Esophagus squamous epithelium (tissue), 5 donors: ENCODE data around the gene SHC1. TPM values are rescaled to one million over a fixed set of nuclear protein-coding genes. Genes with fewer than 3 reads are reported as not detected.
A peak's percentile ranks its signal among the peaks of the same experiment; 100 is the strongest.
"Not testable (repeated sequence)": the region's sequence is repeated elsewhere in the genome, so short reads cannot be mapped to it uniquely, and the experiment has no call there.

Source experiments
- DNase-seq: peaks from one replicate; lab custom pipeline; 2025; lab: John Stamatoyannopoulos, UW
- H3K27ac ChIP-seq, 4 donors: fragments of 200-600 bp; sonication (generic); one replicate each; pipeline ENCODE4 v1.5.1; 2016 to 2019; ENCODE audit warnings: mild to moderate bottlenecking in 1 of 4
- H3K27me3 ChIP-seq, 4 donors: fragments of 200-600 bp; sonication (generic); 1 replicate in 3 of 4; 2 replicates in 1 of 4; pipeline versions ENCODE4 v1.5.1 to v1.6.0; 2017 to 2021; ENCODE audit warnings: antibody characterized with exemption in 1 of 4
- H3K36me3 ChIP-seq, 3 donors: fragments of 200-600 bp; sonication (generic); one replicate each; pipeline ENCODE4 v1.5.1; 2016 to 2019
- H3K4me1 ChIP-seq, 3 donors: fragments of 200-600 bp; sonication (generic); one replicate each; pipeline ENCODE4 v1.5.1; 2017 to 2019
- H3K4me3 ChIP-seq, 4 donors: fragments of 200-600 bp; sonication (generic); 1 replicate in 3 of 4; 2 replicates in 1 of 4; pipeline ENCODE4 v1.5.1; 2016 to 2019; ENCODE audit warnings: mild to moderate bottlenecking in 2 of 4, moderate library complexity in 1 of 4
- H3K9me3 ChIP-seq, 3 donors: fragments of 200-600 bp; sonication (generic); one replicate each; pipeline ENCODE4 v1.5.1; 2016 to 2019
- CTCF ChIP-seq, 6 experiments: fragments of 450-650 bp in 4 of 6; fragments of 200-600 bp in 2 of 6; sonication (generic) in 2 of 6; IDR thresholded peaks; one replicate each; pipeline ENCODE4 v1.5.1; 2016 to 2019; ENCODE audit warnings: antibody characterized with exemption in 6 of 6, mild to moderate bottlenecking in 4 of 6, moderate library complexity in 4 of 6
- POLR2A ChIP-seq, 4 donors: fragments of 450-650 bp; IDR thresholded peaks; one replicate each; pipeline ENCODE4 v1.6.1; 2017; ENCODE audit warnings: antibody characterized with exemption in 4 of 4, mild to moderate bottlenecking in 4 of 4, moderate library complexity in 3 of 4
- WGBS, 2 donors: methylation state at CpG; one replicate each; pipeline ENCODE4 v1.1.5; 2018; 5-methylcytosine and 5-hydroxymethylcytosine counted together
- intact Hi-C: fragments of 100-400 bp; cut with DNase I; formaldehyde crosslinking; loops from one replicate; pipeline ENCODE4 v1.15.0; 2022
- total RNA-seq, 4 donors: library from RNA; depleted of rRNA; stranded (reverse); fragments of >200 nt; gene quantifications; one replicate each; pipeline ENCODE4 v1.1.0, GENCODE V29; 2016
- donor health status: DM: yes; HTN: yes; CAD: no.

The SHC1 gene
- total RNA-seq, 4 donors from 2014 or later, result 37.6 to 80.9 (median 65.8) TPM

GRCh38 chr1:154995301-154995983 is 24.9 kb upstream of the SHC1 start:
- Histone ChIP-seq H3K4me1 (peaks cover 18 to 47% (median 20%) of the 10 kb centered on the region in 3 donors), H3K36me3 (peaks cover 0 to 31% (median 0%) of the 10 kb centered on the region in 3 donors)
- intact Hi-C loops, result loop anchor here (5.0 kb wide), 1 partner anchor 33 kb away; the partner anchor contains the start of gene PYGO2
- not testable (repeated sequence) for H3K9me3 ChIP-seq, H3K27me3 ChIP-seq, H3K4me3 ChIP-seq, H3K27ac ChIP-seq, DNase-seq
- 63 to 66% methylated on average over 13 of the region's 13 CpGs for WGBS, 2 donors
- peak in 4 of 6 experiments; percentile 14 to 45 (median 34) for TF ChIP-seq CTCF (IDR thresholded peaks at IDR 0.05)

GRCh38 chr1:154994591-154994990 is 24.0 kb upstream of the SHC1 start:
- Histone ChIP-seq H3K36me3 (peaks cover 2 to 39% (median 7%) of the 10 kb centered on the region in 3 donors), H3K27me3 (no peaks in the 10 kb centered on the region), H3K9me3 (no peaks in the 10 kb centered on the region), H3K27ac (peak overlapping the region in 1 of 4 donors; percentile 13), H3K4me1 (peaks cover 11 to 41% (median 11%) of the 10 kb centered on the region in 3 donors), H3K4me3 (no peak overlapping the region)
- 54 to 75% methylated on average over 3 of the region's 3 CpGs for WGBS, 2 donors
- TF ChIP-seq POLR2A (IDR thresholded peaks at IDR 0.05) (no peak), CTCF (IDR thresholded peaks at IDR 0.05) (no peak)
- no peak for DNase-seq
- intact Hi-C loops, result no loop called here

GRCh38 chr1:154994269-154994587 is 23.7 kb upstream of the SHC1 start:
- H3K36me3 ChIP-seq, result peaks cover 5 to 43% (median 10%) of the 10 kb centered on the region in 3 donors
- H3K27ac ChIP-seq, result peak overlapping the region in 1 of 4 donors; percentile 13
- WGBS, 2 donors, result 20 to 33% methylated on average over 1 of the region's 1 CpG
- intact Hi-C loops, result no loop called here
- no peak for DNase-seq
- no peak overlapping the region for H3K4me3 ChIP-seq
- no peak for TF ChIP-seq CTCF (IDR thresholded peaks at IDR 0.05)
- no peak for TF ChIP-seq POLR2A (IDR thresholded peaks at IDR 0.05)
- no peaks in the 10 kb centered on the region for H3K9me3 ChIP-seq
- no peaks in the 10 kb centered on the region for H3K27me3 ChIP-seq
- H3K4me1 ChIP-seq, result peaks cover 7 to 41% (median 8%) of the 10 kb centered on the region in 3 donors

- no peaks in the 10 kb centered on the region for H3K9me3 ChIP-seq
- H3K4me1 ChIP-seq, result peaks cover 3 to 41% (median 4%) of the 10 kb centered on the region in 3 donors
- peak within 1 kb of the TSS in 1 of 4 donors; percentile 13 for H3K27ac ChIP-seq
- TF ChIP-seq POLR2A (IDR thresholded peaks at IDR 0.05), result no peak
- TF ChIP-seq CTCF (IDR thresholded peaks at IDR 0.05), result no peak
- peaks cover 7 to 48% (median 15%) of the 10 kb centered on the region in 3 donors for H3K36me3 ChIP-seq
- no peaks in the 10 kb centered on the region for H3K27me3 ChIP-seq
- no peak for DNase-seq
- intact Hi-C loops, result no loop called here
- WGBS, 2 donors, result 80% methylated on average over 2 of the region's 8 CpGs; no CpG with 5 or more reads in 1 of the 2 donors
- no peak within 1 kb of the TSS for H3K4me3 ChIP-seq
These were observed 23.2 kb upstream of the SHC1 start, which contains the start of gene LENEP for GRCh38 chr1:154993572-154994268. Gene LENEP, plus strand, starts transcription at chr1:154993586. Its CDS starts 22 bp downstream, at chr1:154993608.
